ENCODE results near the gene MAB21L4.

Gene MAB21L4

GRCh38 chr2:240922982-240923537 is 27.1 kb upstream of the MAB21L4 start:
- DNase-seq, result no peak

- DNase-seq, result no peak
These were observed 26.5 kb upstream of the MAB21L4 start for GRCh38 chr2:240922245-240922981.

GRCh38 chr2:240921995-240922244 is 26.0 kb upstream of the MAB21L4 start:
- no peak for DNase-seq

- DNase-seq, result no peak
These were observed 25.5 kb upstream of the MAB21L4 start for GRCh38 chr2:240921311-240921994.

- DNase-seq, result no peak
These were observed 24.9 kb upstream of the MAB21L4 start for GRCh38 chr2:240920783-240921231.

GRCh38 chr2:240919786-240920782 is 24.1 kb upstream of the MAB21L4 start:
- DNase-seq, result no peak

GRCh38 chr2:240919161-240919781 is 23.3 kb upstream of the MAB21L4 start:
- DNase-seq, result no peak

- no peak for DNase-seq
These were observed 22.5 kb upstream of the MAB21L4 start for GRCh38 chr2:240918258-240919091.

- DNase-seq, result no peak
These were observed 21.8 kb upstream of the MAB21L4 start for GRCh38 chr2:240917684-240918257.

GRCh38 chr2:240917009-240917683 is 21.2 kb upstream of the MAB21L4 start:
- DNase-seq, result no peak

GRCh38 chr2:240916571-240917008 is 20.6 kb upstream of the MAB21L4 start:
- DNase-seq, result no peak

- no peak for DNase-seq
These were observed 19.8 kb upstream of the MAB21L4 start for GRCh38 chr2:240915526-240916341.

- DNase-seq, result no peak
These were observed 18.9 kb upstream of the MAB21L4 start for GRCh38 chr2:240914645-240915525.

GRCh38 chr2:240913810-240914644 is 18.1 kb upstream of the MAB21L4 start:
- no peak for DNase-seq

GRCh38 chr2:240912878-240913809 is 17.2 kb upstream of the MAB21L4 start:
- no peak for DNase-seq

GRCh38 chr2:240911641-240912265 is 15.8 kb upstream of the MAB21L4 start:
- no peak for DNase-seq
